GM18867 (cell line): ENCODE data around the gene BCAT1.

Experiments
- ATAC-seq: cut with Tn5 transposase; IDR thresholded peaks from one replicate; pipeline ENCODE4 v1.9.1; 2021; ENCODE audit warnings: mild to moderate bottlenecking, moderate library complexity; ENCODE audit not compliant: unreplicated experiment

BCAT1 gene, protein sequence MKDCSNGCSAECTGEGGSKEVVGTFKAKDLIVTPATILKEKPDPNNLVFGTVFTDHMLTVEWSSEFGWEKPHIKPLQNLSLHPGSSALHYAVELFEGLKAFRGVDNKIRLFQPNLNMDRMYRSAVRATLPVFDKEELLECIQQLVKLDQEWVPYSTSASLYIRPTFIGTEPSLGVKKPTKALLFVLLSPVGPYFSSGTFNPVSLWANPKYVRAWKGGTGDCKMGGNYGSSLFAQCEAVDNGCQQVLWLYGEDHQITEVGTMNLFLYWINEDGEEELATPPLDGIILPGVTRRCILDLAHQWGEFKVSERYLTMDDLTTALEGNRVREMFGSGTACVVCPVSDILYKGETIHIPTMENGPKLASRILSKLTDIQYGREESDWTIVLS

DNA sequence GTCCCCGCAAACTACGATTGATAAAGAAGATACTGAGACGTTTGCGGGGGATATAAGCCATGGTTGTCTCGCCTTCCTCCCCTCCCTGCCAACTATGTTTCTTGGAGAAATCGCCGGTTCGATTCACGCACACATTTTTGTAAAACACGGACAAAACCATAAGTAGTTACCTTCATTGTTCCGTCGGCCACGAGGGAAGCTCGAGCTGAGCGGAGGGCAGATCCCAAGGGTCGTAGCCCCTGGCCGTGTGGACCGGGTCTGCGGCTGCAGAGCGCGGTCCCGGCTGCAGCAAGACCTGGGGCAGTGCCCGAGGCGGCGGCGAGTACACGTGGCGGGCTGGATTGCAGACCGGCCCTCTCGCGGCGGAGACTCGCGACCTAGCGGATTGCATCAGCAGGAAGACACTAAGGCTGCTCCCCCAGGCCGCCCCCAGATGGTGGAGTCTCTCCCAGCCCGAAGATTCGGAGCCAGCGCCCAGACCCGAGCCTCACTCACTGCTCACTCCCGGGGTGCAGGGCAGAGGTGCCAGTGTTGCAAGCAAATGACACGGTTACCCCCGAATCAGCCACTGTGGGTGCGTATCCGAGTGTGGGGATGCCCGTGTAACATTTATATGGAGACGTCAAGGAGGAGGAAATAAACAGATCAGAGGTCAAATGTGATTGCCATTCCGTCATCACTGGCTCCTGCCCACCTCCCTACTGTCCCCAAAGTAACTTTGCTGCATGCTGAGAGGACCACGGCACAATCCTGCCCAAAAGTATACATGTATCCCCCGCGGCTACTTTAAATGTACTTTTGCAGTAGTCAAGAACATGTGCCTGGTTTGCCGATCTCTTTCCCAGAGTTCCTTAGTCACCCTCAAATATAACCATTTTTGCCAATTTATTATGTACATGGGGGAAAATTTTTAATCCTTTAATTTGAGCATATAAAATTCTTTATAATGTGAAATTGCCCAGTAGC lies at the start of gene BCAT1:
TSS of gene BCAT1 (minus strand) at position 345 of the 966 bp plus-strand sequence. CDS start at position 176, 169 bp downstream.
- peak; percentile 44 for ATAC-seq

DNA sequence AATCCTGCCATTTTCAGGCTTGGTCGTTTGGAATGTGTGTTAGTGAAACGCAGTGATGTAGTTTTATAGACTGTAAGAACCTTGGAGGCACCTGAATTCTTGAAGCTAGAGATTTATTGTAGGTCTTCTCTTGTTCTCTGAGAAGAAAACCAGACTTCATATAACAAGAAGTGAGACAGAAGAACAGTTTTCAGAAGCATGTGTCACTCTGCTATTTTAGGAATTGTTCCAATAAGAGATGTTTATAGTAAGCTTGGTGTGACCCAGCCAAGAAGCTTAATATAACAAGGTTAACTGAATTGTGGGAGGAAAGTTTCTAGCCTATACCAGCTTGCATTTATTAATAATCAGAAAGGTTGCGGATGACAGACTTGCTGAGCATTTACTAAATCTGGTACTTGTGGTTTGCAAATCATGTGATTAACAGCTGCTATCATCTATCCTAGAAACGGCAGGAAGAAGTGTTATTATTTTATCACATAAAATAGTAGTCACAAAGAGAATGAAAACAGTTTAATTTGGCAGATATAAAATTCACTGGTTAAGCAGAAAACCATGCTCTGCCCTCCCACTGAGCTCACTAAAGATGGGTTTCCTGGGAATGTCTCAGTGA lies 49.2 kb upstream of the BCAT1 start:
- peak; percentile 86 for ATAC-seq

DNA sequence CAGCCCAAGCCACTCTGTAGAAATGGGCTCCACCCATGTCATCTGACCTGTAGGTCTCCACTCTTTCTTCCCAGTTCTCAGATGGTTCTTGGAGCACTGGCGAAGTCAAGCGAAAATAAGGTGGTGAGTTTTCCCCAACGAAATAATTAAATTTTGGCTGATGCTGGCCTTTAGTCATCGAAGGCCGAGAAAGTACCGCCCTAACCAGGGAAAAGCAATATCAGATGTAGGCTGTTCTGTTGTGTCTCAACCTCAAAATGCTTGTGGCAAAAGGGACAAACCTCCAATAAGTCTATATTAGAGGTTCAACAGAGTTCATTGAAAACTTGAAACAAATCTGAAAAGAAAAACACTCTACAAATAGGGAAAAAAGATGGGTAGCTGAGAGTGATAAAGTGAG lies 48.6 kb upstream of the BCAT1 start:
- peak; percentile 23 for ATAC-seq

DNA sequence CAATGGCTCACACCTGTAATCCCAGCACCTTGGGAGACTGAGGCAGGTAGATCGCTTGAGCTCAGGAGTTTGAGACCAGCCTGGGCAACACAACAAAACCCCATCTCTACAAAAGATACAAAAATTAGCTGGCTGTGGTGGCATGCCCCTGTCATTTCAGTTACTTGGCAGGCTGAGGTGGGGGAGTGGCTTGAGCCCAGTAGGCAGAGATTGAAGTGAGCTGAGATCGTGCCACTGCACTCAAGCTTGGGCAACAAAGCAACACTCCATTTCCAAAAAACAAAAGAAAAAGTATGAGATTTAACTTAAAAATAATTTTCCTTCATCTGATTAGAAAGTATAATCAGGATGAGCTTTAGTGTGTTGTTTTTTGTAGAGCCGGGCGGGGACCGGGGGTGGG lies 47.9 kb upstream of the BCAT1 start:
- no peak for ATAC-seq

DNA sequence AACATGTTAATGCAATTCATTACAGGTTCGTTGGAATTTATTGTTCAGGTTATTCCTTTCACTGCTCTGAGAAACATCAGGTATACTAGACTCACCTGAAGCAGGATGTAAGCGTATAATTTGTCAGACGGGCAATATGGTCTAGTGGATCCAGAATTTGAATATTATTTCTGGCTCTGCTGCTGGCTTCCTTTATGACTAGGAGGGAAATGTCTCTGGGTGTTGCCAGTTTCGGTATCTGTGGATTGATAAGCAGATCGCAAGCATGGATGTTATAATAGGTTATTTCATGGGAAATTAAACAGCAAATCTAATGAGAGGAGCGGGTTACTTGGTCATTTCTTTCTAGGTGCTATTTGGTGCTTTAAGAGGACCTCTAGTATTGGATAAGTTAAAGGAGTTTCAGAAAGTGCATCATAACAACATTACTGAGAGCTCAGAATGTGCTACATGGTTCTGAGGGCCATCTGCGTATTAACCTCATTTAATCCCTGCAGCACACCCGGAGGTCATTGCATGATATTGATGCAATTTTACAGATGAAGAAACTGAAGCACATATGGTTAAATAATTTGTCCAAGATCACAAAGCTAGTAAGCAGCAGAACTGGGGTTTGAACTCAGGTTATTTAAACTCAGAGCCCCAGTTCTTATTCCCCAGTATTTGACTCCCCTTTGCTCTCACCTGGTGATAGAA lies 47.3 kb upstream of the BCAT1 start:
- ATAC-seq: peak; percentile 31

DNA sequence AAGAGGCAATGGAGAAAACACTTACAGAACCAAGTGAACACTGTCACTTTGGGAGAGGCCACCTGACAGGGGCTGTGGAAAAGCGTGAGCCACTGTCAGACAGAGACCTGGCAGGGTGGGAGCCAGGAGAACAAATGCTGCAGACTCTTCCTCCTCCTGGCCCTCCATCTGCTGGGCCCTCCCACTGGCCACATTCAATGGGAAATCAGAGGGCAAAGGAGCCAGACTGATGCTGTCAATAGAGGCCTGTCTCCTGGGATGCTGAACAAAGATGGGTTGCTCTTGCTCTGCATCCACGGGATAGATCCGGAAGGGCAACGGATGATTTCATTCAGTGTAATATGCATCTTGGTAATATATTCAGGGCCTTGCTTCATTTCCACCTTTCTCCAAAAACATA lies 44.9 kb upstream of the BCAT1 start:
- no peak for ATAC-seq

DNA sequence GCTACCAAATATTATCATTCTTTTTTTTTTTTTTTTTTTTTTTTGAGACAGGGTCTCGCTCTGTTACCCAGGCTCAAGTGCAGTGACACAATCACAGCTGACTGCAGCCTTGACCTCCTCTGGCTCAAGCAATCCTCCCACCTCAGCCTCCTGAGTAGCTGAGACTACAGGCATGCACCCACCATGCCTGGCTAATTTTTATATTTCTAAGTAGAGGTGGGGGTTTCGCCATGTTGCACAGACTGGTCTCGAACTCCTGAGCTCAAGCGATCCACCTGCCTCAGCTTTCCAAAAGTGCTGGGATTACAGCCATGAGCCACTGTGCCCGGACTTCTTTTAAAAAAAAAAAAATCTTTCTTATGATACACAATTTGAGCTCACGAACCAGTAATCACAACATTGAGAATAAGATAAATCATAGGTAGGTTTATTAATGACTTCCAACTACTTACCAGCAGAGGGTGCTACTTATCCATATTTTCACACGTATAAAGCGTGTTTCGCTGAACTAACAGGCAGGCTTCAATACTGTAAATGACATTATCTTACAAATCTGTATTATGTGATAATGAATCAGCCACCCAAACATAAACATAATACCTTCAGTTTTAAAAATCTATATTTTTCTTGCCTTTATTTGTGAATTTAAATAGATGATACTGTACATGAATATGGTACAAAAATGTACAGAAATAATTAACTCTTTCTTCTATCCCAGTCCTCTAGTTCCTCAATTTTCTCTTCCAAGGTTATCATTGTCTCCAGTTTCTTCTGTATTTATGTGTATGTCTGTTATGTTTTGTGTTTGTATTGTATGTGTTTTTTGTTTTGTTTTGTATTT lies 42.5 kb upstream of the BCAT1 start:
- peak; percentile 51 for ATAC-seq

DNA sequence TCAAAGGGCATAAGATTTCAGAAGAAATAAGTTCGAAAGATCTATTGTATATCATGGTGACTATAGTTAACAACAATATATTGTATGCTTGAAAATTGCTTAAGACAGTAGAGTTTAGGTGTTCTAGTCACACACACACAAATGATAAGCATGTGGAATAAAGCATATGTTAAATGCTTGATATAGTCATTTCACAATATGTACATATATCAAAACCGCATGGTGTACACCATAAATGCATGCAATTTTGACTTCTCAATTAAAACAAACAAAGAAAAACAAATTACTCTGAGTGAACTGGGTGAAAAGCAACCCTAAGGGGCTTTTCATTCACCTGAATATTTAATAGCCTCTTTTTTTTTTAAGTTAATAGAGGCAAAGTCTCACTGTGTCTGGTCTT lies 40.3 kb upstream of the BCAT1 start:
- no peak for ATAC-seq

DNA sequence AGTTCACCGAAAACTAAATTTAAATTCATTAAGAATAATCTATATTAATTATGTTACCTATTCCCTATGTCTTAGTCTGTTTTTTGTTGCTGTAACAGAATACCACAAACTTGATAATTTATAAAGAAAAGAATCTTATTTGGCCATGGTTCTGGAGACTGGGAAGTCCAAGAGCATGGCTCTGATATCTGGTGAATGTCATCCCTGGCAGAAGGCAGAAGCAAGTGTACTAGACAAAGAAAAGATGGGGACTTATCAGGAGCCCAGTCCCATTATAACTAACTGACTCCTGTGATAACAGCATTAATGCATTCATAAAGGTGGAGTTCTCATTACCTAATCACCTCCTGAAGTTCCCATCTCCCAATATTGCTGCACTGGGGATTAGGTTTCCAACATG lies 33.3 kb upstream of the BCAT1 start:
- no peak for ATAC-seq

DNA sequence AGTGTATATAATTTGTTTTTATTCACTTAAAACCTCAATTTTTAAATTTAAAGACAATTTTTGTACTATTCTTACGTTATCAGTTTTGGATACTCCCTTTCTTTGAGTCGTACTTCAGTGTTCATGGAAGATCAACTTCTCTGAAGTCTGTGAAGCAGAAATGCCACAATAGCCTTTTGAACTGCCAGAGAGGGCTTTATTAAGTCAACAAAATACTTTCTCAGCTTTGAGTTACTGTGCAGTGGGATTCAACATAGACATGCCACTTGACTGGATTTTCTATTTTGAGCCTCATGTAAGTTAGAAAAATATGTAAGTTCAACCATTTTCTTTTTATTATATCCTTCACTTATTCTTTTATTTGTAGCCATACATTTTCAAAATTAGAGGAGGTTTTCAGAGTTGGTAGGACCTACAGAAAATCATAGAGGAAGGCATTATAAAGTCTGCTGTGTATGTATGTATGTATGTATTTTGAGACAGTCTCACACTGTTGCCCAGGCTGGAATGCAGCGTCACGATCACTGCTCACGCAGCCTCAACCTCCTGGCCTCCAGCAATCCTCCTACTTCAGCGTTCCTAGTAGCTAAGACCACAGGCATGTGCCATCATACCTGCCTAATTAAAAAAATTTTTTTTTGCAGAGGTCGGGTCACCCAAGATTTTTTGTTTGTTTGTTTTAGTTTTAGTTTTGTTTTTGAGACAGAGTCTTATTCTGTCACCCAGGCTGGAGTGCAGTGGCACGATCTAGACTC lies 31.3 kb upstream of the BCAT1 start:
- ATAC-seq: no peak

DNA sequence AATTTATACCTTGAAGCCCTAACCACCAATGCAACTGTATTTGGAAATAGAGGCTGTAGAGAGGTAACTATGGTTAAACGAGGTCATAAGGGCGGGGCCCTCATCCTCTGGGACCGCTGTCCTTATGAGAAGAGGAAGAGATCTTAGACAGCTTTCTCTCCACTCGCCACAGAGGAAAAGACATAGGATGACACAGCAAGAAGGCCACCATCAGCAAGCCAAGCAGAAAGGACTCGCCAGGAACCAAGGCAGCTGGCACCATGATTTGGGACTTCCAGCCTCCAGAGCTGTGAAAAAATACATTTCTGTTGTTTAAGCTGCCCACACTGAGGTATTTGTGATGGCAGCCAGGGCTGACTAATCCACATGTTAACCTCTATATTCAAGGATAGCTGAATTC lies 30.4 kb upstream of the BCAT1 start:
- no peak for ATAC-seq

DNA sequence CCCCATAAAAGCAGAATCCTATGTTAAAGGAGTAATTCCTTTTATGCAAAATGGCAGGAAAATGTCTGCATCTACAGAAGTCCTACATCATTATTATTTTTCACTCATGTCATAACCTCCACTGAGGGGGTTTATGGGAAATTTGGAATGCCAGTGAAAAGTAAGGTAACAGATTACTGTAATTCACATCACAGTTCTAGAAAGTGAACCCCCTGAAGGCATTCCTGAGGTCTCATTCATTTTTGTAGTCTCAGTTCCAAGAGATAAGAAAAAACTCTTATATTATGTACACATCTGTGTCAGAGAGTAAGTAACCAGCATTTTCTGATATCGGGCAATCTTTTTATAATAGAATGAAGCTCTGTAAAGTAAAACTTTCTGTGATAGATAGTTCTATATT lies 28.8 kb upstream of the BCAT1 start:
- ATAC-seq: no peak

DNA sequence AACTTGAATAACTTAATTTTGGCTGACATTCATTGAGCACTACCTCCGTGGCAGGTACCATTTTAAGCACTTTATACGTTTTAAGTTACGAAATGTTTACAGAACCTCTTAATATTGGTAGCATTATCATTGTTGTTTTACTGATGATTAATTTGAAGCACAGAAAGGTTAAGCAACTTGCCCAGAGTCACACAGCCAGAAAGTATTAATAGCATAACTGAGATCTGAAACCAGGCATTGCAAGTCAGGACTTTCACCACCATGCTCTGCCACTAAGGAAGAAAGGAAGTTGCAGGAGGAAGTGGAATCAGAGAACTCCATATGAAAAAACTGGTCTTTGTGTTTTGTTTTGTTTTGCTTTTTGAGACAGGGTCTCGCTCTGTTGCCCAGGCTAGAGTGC lies 28.2 kb upstream of the BCAT1 start:
- no peak for ATAC-seq

DNA sequence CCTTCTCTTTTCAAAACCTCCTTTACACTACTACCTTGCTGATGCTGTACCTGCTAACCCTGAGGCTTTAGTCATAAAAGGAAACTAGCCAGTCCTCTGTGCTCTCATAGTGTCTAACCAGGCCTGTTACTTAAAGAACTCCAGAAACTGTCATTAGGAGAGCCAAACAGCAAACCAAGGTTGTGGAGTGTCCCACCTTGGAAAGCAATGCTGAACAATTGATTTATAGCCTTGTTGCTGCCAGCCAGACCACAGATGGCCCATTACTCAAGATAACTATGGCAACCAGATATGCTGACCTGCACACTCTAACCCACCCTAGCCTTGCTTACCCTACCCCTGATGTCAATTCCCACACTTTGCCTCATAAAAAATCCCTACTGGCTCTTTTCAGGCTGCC lies 26.5 kb upstream of the BCAT1 start:
- ATAC-seq: no peak

DNA sequence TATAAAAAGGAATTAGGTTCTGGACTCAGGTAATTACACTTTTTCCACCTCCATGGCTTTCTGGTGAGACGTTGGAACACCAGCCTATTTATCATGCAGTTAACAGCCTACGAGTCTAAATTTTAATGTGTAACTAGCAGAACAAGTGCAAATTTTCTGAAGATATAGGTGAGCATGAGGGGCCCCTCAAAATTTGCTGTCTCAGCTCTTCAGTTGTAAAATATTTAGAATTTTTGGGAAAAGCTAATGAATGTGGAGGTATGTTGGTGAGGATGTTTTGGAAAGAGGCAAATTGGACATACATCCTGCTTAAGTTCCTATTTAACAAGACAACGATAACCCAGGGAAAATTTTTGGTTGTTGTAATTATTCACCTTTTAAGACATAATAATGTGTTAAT lies 25.3 kb upstream of the BCAT1 start:
- no peak for ATAC-seq

DNA sequence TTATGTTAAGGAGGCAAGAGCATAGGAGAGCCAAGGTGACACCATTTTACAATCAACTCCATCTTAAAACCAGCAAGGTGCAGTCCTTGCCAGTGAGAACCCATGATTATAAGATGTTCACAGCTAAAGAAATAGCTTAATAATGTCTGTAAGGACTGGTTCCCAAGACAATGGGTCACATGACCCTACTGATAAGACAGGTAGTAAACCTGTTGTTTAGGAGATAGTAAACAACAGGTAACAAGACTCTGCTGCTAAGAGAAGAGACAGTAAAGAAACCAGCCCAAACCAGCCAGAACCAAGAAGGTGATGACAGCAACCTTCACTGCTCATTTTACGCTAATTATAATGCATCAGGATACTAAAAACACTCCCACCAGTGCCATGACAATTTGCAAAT lies 23.2 kb upstream of the BCAT1 start:
- ATAC-seq: no peak

DNA sequence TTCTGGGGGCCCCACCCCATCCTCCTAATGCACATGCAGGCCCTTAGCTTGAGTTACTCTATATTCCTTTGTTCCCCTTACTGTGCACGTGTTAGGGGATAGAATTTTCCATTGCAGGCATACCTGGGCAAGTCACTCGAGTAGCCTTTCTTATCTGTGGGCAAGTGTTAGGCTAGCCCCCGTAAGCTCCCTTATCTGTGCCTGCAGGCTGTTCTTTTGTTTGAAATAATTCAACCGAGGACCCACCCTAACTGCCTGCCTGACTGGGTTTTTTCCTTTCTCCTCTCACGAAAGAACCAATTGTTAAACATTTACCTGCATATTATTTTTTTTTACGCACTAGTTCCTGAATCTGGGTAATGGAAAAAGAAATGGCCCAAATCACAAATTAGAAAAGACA lies 21.3 kb upstream of the BCAT1 start:
- no peak for ATAC-seq

DNA sequence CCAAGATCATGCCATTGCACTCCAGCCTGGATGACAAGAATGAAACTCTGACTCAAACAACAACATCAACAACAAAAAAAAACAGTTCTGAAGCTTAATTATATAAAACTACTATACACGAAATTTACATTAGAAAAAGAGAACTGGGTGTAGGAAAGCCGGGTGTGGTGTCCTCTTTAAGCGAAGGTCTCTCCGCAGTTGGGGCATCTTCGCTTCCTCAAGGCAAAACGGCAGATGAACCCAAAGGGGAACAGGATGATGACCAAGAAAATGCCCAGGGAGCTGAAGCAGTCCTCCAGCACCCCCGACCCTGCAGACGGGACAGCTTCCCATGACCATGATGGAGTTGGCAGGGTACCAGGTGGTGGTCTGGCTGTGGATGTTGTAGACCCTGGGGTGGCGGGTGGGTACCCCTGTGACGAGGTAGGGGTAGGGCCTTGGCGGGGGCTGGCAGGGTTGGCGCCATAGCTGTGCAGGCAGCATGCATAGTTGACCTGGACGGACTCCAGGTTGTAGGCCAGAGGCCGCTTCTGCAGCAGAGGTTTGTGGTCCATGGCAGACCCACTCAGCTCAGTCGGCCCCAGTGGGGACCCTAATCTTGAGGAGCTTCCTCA lies 18.2 kb upstream of the BCAT1 start:
- no peak for ATAC-seq

DNA sequence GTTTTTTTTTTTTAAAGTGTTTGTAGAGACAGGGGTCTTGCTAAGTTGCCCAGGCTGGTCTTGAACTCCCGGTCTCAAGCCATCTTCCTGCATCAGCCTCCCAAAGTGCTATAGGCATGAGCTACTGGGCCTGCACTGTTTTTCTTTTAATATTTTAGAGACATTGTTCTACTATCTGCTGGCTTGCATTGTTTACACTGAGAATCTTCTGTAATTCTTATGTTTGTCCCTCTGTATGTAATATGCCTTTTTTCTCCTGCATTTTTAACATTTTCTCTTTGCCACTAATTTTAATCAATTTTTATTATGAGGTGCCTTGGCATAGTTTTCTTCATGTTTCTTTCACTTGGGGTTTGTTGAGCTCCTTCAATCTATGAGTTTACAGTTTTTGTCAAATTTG lies 15.4 kb upstream of the BCAT1 start:
- no peak for ATAC-seq
